Upper lobe of left lung (tissue), 4 donors: ENCODE data around the gene ZNF761.

ENCODE experiments used
- CTCF ChIP-seq, 6 experiments: fragments of 450-650 bp in 4 of 6; fragments of 200-600 bp in 2 of 6; sonication (generic) in 2 of 6; IDR thresholded peaks; one replicate each; pipeline ENCODE4 v1.5.1; 2016 to 2019; ENCODE audit warnings: antibody characterized with exemption in 6 of 6
- EP300 ChIP-seq, 4 donors: sonication (generic); formaldehyde crosslinking; IDR thresholded peaks; one replicate each; pipeline ENCODE4 v1.5.1; 2017; ENCODE audit warnings: antibody characterized with exemption in 4 of 4, control low read depth in 2 of 4
- POLR2A ChIP-seq, 4 donors: fragments of 450-650 bp; IDR thresholded peaks; one replicate each; pipeline ENCODE4 v1.5.1; 2016 to 2017; ENCODE audit warnings: antibody characterized with exemption in 4 of 4, mild to moderate bottlenecking in 2 of 4
- POLR2AphosphoS5 ChIP-seq, 2 donors: sonication (generic); formaldehyde crosslinking; IDR thresholded peaks; one replicate each; pipeline ENCODE4 v1.5.1; 2017; ENCODE audit warnings: antibody characterized with exemption in 2 of 2

GRCh38 chr19:53461866-53462265, 30.1 kb downstream of the ZNF761 start:
- no peak for TF ChIP-seq CTCF (IDR thresholded peaks at IDR 0.05)
- no peak for TF ChIP-seq EP300 (IDR thresholded peaks at IDR 0.05)
- no peak for TF ChIP-seq POLR2A (IDR thresholded peaks at IDR 0.05)
- no peak for TF ChIP-seq POLR2AphosphoS5 (IDR thresholded peaks at IDR 0.05)
